ENCODE data around the gene AKAP13.
"Not testable (repeated sequence)": the region's sequence is repeated elsewhere in the genome, so short reads cannot be mapped to it uniquely, and the experiment has no call there.

The AKAP13 gene, protein sequence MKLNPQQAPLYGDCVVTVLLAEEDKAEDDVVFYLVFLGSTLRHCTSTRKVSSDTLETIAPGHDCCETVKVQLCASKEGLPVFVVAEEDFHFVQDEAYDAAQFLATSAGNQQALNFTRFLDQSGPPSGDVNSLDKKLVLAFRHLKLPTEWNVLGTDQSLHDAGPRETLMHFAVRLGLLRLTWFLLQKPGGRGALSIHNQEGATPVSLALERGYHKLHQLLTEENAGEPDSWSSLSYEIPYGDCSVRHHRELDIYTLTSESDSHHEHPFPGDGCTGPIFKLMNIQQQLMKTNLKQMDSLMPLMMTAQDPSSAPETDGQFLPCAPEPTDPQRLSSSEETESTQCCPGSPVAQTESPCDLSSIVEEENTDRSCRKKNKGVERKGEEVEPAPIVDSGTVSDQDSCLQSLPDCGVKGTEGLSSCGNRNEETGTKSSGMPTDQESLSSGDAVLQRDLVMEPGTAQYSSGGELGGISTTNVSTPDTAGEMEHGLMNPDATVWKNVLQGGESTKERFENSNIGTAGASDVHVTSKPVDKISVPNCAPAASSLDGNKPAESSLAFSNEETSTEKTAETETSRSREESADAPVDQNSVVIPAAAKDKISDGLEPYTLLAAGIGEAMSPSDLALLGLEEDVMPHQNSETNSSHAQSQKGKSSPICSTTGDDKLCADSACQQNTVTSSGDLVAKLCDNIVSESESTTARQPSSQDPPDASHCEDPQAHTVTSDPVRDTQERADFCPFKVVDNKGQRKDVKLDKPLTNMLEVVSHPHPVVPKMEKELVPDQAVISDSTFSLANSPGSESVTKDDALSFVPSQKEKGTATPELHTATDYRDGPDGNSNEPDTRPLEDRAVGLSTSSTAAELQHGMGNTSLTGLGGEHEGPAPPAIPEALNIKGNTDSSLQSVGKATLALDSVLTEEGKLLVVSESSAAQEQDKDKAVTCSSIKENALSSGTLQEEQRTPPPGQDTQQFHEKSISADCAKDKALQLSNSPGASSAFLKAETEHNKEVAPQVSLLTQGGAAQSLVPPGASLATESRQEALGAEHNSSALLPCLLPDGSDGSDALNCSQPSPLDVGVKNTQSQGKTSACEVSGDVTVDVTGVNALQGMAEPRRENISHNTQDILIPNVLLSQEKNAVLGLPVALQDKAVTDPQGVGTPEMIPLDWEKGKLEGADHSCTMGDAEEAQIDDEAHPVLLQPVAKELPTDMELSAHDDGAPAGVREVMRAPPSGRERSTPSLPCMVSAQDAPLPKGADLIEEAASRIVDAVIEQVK (N-terminal part only)

DNA sequence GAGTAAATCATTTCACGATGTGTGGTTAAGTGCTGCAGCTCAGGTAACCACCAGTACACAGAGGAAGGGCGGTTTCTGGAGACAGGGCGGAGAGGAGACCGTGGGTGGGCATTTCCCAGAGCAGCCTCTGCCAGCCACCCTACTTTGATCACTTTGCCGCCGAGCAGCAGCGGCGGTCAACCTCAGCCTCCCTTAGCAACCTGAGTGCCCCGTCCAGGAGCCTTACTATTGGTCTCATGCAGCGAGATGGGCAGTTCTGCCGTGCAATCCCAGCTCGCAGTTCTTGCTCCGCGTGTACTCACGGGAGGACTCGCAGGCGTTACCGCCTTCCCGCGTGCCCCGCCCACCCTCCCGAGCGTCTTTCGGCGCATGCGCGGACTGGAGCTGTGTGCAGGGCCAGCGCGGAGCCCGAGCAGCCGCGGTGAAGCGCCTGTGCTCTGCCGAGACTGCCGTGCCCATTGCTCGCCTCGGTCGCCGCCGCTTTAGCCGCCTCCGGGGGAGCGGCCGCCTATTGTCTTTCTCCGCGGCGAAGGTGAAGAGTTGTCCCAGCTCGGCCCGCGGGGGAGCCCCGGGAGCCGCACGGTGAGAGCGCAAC is at the start of gene AKAP13:
TSS of gene AKAP13 (plus strand) at position 387 of the 595 bp plus-strand sequence. CDS start 105,118 bp downstream, outside the sequence.
- DNase-seq (ENCODE audit: low read depth, low spot score): peak; percentile 100

DNA sequence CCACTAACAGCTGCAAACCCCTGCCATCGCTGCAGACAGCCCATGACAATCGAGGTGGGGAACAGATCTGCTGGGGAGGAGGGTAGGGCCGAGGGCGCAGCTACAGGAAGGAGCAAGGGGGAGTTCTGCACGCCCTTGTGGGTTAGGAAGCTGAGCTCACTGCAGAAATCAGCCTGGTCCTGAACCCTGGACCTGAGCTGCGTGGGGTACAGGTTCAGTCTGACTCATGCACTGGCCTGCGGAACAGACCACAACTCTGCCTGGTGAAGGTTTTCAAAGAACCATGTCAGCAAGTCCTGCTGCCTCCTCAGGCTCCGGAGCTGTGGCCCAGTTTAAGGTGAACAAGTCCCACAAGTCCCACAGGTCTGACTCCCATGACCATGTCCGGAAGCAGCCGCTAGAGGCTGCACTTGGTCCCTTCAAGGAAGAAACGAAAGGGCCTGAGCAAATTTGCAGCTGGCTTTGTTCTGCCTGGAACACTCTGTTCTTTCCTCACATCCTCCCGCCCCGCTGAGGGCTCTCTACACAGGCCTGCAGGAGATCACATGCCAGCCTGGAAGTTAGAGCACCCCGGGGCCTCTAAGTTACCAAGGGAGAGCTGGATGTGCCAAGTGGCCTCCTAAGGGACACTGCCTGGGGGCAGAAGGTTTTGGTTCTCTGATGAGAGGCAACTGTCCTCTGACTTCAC is 49.4 kb upstream of the AKAP13 start:
- peak; percentile 95 for DNase-seq (ENCODE audit: low read depth, low spot score)

DNA sequence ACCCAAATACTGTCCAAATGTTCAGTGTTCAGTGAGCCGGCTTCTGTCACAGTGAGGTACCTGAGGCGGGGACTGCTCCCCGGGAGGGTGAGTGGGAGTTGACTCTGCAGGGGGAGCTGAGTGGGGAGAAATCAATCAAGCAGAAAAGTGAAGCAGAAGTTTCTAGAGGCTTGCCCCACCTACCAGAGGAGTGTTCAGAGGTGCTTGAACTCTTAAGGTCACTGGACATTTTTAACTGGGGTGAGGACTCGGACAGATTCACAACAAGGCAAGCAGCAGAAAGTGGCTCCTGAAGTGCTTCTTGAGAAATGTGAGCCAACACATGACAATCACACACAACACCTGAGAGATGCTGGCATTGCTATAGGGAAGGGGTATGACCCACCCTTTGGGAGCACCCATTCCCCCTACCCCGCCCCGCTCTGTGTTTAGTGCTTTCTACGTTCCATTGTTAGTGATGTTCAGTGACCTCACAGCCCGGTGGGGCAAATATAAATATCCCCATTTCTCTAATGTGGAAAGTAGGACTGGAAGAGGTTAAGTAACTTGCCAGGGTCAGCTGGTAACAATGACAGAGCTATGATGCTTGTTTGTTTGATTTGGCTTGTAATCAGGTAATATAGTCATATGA is 48.6 kb upstream of the AKAP13 start:
- DNase-seq (ENCODE audit: low read depth, low spot score): no peak

DNA sequence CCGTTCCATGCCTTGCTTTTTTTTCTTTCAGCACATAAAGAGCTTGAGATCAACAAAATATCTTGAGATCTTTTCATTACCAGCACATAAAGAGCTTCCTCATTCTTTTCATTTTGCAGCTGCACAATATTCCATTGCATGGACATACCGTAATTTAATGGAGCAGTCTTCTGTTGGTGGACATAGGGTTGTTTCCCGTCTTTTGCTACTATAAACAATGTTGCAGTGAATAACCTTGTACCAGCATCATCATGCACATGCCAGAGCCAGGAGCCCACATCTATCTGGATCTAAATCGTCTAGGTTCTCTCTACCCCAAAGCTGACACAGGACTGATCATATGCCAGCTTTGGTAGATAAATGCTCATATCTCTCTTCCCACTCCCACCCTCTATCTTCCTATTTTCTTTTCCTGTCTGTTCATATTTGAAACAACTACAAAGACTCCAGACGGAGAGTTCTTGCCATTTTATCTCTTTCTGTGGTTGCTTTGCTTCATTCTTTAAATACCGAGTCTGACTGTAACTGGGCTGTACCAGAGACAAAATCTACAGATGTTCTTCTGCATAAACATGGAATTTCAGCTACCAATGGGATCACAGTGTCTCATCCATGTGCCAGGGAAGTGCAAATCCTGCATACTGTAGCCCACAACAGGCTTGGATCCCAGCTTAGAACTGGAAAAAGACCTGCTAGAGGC is 47.1 kb upstream of the AKAP13 start:
- DNase-seq (ENCODE audit: low read depth, low spot score): peak; percentile 82

DNA sequence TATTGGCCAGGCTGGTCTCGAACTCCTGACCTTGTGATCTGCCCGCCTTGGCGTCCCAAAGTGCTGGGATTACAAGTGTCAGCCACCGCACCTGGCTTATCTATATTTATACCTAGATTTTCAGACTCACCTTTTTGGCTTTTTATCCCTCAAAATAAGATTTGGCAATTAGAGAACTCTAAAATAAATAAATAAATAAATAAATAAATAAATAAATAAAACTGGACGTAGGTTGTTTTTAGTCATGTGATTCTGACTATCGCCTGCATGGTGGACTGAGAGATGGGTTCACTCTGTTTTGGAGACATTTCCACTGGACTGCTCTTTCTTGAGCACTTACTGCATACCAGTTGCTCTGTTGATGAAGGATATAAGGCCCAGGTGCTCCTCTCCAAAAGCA is 46.2 kb upstream of the AKAP13 start:
- no peak for DNase-seq (ENCODE audit: low read depth, low spot score)

DNA sequence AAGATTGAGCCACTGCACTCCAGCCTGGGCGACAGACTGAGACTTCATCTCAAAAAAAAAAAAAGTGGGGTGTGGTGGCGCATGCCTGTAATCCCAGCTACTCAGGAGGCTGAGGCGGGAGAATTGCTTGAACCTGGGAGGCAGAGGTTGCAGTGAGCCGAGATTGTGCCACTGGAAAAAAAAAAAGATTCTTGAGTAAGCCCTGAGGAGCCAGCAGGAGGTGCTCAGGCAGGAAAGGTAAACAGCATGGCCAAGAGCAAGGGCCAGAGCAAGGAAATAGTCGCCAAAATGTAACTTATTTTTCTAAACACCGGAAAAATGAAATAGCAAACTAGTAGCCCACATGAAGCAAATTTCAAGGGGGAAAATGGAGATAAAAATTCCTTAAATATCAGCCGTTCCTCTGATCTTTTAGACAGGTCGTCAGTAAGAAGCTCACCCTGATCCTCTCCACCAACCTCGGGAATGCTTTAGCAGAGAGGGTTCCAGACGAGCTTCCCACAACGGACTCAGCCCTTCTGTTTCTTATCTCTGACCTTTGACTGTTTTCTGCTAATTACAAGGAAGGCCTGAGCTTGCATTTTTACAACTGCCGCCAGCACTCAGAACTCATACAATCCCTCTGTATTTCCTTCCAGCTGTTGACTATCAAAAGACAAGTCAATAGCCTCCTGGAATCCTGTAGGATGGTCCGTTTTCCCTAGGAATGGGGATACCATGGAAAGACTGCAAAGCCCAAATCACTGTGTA is 45.0 kb upstream of the AKAP13 start:
- no peak for DNase-seq (ENCODE audit: low read depth, low spot score)

DNA sequence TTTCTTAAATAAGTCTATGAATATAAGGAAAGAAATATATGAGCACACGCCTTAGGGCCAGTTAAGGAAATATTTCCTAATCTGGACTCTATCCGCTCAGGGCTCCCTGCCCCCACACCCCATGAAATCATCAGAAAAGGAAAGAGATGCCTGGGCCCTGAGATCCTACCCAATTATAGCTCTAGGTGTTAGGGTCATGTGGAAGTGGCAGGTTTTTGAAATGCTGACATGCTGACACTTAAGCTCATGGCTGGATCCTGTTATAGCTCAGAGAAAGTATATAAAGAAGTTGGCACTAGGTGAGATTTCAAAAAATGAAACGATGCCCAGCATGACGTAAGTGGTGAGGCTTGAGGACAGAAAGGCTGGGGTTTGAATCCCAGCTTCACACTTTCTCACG is 43.5 kb upstream of the AKAP13 start:
- DNase-seq (ENCODE audit: low read depth, low spot score): no peak

DNA sequence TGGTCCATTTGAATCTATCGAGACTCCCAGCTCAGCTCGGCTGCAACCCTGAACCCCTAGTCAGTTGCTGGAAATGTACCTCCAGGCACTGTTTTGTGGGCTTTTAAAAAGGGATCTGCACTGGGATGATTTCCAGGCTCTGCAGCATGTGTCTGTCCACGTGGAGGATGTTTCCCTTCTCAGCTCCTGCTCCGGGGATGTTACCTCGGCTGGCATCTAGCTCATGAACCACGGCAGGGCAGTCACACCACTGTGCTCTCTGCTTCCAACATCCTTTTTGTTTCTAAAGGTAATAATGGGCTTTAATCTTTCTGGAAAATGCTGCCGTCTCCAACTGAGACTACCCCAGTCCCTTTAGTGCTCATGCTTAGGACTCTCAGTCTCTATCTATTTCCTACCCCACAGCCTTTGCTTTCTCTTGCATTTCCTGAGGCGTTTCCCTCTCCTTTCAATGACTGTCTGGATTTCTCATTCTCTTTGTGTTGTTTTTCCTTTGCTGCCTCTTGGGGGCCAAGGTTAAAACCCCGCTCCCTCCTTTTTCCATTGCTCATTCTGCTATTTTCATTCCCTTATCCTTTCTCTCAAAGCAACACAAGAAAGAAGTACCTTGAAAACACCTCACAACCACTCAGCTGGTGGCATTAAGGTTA is 42.9 kb upstream of the AKAP13 start:
- DNase-seq (ENCODE audit: low read depth, low spot score): no peak

DNA sequence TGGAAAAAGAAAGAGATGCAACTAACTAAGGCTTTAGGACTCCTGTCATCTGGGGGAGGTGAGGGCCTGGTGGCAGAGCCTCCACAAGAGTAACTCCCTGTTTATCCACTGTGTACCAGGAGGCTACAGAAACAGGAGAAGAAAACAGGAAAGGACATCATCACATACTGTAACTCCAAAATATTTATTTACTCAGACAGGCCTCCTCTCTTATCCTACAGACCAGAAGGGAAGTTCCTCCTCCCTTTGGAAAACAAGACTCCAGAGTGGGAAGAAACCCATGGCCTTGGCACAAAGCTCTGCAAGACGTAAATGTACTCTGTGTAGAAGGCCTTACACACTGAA is 40.1 kb upstream of the AKAP13 start:
- DNase-seq (ENCODE audit: low read depth, low spot score): no peak

DNA sequence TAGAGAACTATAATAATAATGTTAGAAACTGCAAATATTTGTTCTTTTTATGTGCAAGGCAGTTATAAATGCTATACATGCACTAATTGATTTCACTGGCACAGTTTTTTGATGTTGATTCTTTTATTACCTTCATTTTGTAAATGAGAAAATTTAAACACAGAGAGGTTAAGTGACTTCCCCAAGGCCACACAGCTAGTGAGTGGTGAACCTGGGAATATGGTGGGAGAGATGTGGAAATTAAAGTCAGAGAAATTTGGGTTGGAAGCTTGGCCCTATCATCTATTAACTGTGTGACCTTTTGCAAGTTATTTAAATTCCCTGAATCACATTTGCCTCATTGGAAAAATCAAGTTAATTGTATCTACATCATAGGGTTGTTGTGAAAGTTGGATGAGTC is 39.6 kb upstream of the AKAP13 start:
- DNase-seq (ENCODE audit: low read depth, low spot score): no peak

DNA sequence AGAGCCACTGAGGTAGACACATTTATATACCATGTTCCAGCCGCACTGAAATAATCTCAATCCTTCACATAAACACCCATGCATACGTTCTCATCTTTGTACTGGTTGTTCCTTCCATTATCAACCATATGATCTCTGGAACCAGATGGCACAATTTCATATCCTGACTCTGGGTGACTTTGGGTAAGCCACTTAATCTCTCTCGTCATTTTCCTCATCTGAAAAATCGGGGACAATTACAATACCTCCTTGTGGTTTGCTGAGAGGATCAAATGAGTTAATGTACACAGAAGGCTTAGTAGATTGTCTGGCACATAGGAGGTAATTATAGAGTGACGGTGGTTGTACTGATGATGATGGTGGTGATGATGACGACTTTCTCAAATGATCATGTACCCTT is 38.2 kb upstream of the AKAP13 start:
- not testable (repeated sequence) for DNase-seq (ENCODE audit: low read depth, low spot score)

DNA sequence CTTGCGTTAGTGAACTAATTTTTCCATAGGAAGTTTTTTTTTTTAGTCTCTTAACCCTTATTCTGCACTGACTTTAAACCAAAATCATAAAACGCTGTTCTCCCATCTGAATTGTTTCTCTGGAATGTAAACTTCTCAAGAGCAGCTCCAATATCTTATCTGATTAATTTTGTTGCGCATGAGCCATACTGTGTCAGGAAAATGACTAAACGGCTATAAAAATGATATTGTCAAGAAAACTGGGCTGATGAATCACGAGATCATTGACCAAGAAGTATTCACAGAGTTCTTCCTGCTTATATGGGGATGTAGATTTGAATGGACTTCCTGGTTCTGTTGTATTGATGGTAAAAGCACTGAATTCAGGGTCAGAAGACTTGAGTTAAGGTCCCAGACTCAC is 37.0 kb upstream of the AKAP13 start:
- not testable (repeated sequence) for DNase-seq (ENCODE audit: low read depth, low spot score)

DNA sequence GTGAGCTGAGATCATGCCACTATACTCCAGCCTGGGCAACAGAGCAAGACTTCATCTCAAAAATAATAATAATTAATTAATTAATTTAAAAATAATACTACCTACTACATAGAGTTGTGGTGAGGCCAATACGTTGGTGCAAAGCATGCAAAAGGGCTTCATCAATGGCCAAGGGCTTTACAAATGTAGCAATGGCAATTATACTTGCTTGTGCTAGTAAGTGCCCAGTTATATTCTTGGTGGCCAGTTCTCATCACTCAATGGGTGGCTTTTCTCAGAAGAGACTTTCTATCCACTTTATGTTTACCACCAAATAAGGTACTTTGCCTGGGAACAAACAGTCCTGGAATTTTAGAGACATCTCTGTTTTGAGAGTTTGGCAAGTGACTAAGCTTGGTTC is 36.2 kb upstream of the AKAP13 start:
- not testable (repeated sequence) for DNase-seq (ENCODE audit: low read depth, low spot score)

DNA sequence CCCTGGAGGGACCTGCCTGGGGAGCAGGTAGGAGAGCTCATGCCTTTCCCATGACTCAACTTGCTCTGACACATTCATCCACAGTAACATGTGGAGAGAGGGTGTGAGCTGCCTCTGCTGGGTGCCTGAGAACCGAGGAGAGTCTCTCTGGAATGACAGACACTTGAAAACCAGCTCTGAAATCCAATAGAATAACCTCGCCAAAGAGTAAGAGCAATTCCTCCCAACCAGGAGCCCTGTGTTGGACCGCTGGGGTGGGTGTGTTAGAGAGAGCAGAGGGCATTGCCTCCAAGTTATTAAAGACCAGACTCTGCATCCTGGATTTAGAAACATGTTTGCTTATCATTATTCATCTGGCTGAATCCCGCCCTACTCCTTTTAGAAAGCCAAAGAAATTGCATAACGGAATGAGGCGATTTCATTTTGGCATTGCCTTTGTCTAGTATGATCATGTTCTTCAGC is 35.7 kb upstream of the AKAP13 start:
- DNase-seq (ENCODE audit: low read depth, low spot score): peak; percentile 63

DNA sequence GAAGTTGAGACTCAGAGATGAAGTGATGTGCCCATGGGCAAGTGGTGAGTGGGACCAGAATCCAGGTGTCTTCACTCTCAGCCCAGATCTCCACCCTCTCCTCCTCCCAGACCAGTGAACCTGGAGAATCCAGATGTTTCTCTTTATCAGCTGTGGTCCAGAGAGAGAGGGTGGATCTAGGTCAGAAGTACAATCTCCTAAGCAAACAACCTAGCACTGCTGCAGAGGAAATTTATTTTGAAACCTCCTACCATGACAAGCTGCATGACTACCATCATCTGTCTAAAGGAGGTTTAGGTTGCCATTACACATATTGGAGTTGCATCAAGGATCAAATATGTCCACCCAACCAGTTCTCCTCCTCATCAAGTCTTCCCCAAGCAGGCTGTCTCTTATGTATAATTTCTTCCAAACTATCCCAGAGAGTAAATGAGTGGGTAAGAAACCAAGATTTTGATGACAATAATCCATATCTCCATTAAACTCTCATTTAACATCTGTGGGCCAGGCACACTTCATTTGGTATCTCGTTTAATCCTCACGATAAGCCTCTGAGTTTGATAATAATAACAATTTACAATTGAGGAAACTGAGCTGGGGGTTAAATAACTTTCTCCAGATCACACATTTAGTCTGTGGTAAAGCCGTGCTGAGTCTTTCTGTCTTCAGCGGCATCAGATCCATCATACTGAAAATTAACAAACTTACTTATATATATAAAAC is 35.0 kb upstream of the AKAP13 start:
- not testable (repeated sequence) for DNase-seq (ENCODE audit: low read depth, low spot score)

DNA sequence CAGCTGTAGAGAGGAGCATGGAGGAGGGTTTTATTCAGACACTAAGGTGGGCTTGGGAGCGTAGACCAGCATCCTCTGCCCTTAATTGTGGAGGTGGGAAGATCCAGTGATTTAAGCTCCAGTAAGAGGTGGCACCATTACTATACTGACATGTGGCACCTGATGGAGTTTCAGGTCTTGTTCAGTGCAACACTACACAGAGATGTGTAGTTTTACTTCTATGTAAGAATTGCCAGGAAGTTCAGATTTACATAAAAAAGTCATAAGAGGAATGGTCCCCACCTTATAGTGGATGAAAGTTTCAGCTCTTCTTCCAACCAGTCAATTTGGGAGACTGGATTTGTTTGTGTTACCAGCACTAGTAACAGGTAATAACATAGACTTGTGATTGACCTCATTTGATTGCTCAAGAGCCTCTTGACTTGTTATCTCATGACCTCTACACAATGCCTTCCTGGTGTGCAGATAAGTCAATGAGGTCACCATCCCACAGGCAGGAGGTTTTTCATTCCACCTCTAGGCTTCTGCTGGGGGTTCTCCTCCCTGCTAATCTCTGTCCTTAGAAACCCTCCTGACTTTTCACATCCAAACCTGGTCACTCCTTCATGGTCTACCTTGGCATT is 33.8 kb upstream of the AKAP13 start:
- DNase-seq (ENCODE audit: low read depth, low spot score): not testable (repeated sequence)
